ENCODE measurements around the gene AFAP1.

DNA sequence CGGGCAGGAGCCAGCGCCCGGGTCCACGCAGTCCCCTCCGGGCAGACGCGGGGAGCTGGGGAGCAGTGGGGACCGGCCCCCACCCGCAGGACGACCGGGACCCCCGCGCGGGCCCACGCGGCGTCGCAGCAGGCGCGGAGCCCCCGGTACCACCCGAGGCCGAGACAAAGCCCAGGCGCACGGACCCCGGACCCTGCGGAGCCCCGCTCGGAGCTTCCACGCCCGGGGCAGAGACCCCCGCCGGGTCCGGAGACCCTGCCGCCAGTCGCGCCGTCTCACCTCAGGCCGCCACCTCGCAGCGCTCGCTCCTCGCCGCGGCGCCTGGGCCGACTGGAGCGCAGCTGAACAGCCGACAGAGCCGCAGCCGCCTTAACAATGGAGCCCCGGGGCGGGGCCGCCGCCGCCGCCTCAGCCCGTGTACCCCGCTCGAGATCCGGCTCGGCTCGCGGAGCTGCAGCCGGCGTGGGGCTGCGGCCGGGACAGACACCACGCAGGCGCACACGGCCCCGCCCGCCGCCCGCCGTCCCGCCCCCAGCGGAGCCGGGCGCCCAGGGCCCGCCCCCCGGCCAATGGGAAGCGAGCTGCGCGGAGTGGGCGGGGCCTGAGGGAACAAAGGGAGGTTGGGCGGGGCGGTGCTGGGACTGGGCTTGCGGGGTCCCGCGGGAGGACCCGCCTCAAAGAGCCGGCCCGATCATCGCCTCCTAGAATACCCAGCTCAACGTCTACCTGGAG lies at the start of gene AFAP1:
- TF ChIP-seq, protein P1, sequence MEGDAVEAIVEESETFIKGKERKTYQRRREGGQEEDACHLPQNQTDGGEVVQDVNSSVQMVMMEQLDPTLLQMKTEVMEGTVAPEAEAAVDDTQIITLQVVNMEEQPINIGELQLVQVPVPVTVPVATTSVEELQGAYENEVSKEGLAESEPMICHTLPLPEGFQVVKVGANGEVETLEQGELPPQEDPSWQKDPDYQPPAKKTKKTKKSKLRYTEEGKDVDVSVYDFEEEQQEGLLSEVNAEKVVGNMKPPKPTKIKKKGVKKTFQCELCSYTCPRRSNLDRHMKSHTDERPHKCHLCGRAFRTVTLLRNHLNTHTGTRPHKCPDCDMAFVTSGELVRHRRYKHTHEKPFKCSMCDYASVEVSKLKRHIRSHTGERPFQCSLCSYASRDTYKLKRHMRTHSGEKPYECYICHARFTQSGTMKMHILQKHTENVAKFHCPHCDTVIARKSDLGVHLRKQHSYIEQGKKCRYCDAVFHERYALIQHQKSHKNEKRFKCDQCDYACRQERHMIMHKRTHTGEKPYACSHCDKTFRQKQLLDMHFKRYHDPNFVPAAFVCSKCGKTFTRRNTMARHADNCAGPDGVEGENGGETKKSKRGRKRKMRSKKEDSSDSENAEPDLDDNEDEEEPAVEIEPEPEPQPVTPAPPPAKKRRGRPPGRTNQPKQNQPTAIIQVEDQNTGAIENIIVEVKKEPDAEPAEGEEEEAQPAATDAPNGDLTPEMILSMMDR (IDR thresholded peaks at IDR 0.05): no peak
- no peak for TF ChIP-seq ZFX (IDR thresholded peaks at IDR 0.05; ENCODE audit: borderline replicate concordance)
